ENCODE data around the gene MREG. TPM values are rescaled to one million over a fixed set of nuclear protein-coding genes. Genes with fewer than 3 reads are reported as not detected.

The MREG gene
- total RNA-seq, 2 donors from 2014 or later: 0.35 to 0.41 TPM

GRCh38 chr2:216041438-216041837 lies 28.1 kb upstream of the MREG start:
- Histone ChIP-seq H3K27ac (no peak overlapping the region), H3K9me3 (no peaks in the 10 kb centered on the region), H3K36me3 (no peaks in the 10 kb centered on the region), H3K4me3 (no peak overlapping the region), H3K4me1 (no peaks in the 10 kb centered on the region), H3K27me3 (no peaks in the 10 kb centered on the region)
- TF ChIP-seq CTCF (IDR thresholded peaks at IDR 0.05): no peak
- no peak for DNase-seq (ENCODE audit: low spot score)

- TF ChIP-seq CTCF (IDR thresholded peaks at IDR 0.05): no peak
- no peak overlapping the region for H3K4me3 ChIP-seq
- H3K27ac ChIP-seq: no peak overlapping the region
- no peaks in the 10 kb centered on the region for H3K36me3 ChIP-seq
- no peaks in the 10 kb centered on the region for H3K27me3 ChIP-seq
- H3K9me3 ChIP-seq: no peaks in the 10 kb centered on the region
- no peaks in the 10 kb centered on the region for H3K4me1 ChIP-seq
- DNase-seq (ENCODE audit: low spot score): no peak
Measured at GRCh38 chr2:216039918-216040317, 26.6 kb upstream of the MREG start.

GRCh38 chr2:216034065-216034464 lies 20.7 kb upstream of the MREG start:
- H3K27ac ChIP-seq: no peak overlapping the region
- H3K9me3 ChIP-seq: no peaks in the 10 kb centered on the region
- no peak overlapping the region for H3K4me3 ChIP-seq
- peak; percentile 68 for DNase-seq (ENCODE audit: low spot score)
- TF ChIP-seq CTCF (IDR thresholded peaks at IDR 0.05): peak; percentile 78 to 92
- H3K4me1 ChIP-seq: no peaks in the 10 kb centered on the region
- no peaks in the 10 kb centered on the region for H3K36me3 ChIP-seq
- no peaks in the 10 kb centered on the region for H3K27me3 ChIP-seq

- TF ChIP-seq CTCF (IDR thresholded peaks at IDR 0.05): no peak
- no peaks in the 10 kb centered on the region for H3K27me3 ChIP-seq
- no peaks in the 10 kb centered on the region for H3K36me3 ChIP-seq
- H3K27ac ChIP-seq: no peak overlapping the region
- H3K4me3 ChIP-seq: no peak overlapping the region
- no peaks in the 10 kb centered on the region for H3K4me1 ChIP-seq
- no peak for DNase-seq (ENCODE audit: low spot score)
- no peaks in the 10 kb centered on the region for H3K9me3 ChIP-seq
Measured at GRCh38 chr2:216033403-216033802, 20.1 kb upstream of the MREG start.

- Histone ChIP-seq H3K4me1 (no peaks in the 10 kb centered on the region), H3K9me3 (no peaks in the 10 kb centered on the region), H3K27ac (no peak overlapping the region), H3K4me3 (no peak overlapping the region), H3K27me3 (no peaks in the 10 kb centered on the region), H3K36me3 (no peaks in the 10 kb centered on the region)
- no peak for TF ChIP-seq CTCF (IDR thresholded peaks at IDR 0.05)
- no peak for DNase-seq (ENCODE audit: low spot score)
Measured at GRCh38 chr2:216031960-216032689, 18.8 kb upstream of the MREG start.

- no peaks in the 10 kb centered on the region for H3K27me3 ChIP-seq
- no peaks in the 10 kb centered on the region for H3K9me3 ChIP-seq
- no peak overlapping the region for H3K4me3 ChIP-seq
- no peaks in the 10 kb centered on the region for H3K4me1 ChIP-seq
- no peak overlapping the region for H3K27ac ChIP-seq
- H3K36me3 ChIP-seq: no peaks in the 10 kb centered on the region
- DNase-seq (ENCODE audit: low spot score): no peak
- no peak for TF ChIP-seq CTCF (IDR thresholded peaks at IDR 0.05)
Measured at GRCh38 chr2:216030216-216030615, 16.9 kb upstream of the MREG start.

Data from right atrium auricular region (tissue), 2 donors.